ENCODE data around the gene PABPN1. TPM values are rescaled to one million over a fixed set of nuclear protein-coding genes. Genes with fewer than 3 reads are reported as not detected.

PABPN1 gene
- total and polyA plus RNA-seq, 2 of the 13 experiments (the other 11 are each of a cell fraction or from before 2014, with no cell fraction given), result 233 to 524 TPM

- TF ChIP-seq ZBTB40 (IDR thresholded peaks at IDR 0.05) (no peak), ZBTB40 (CRISPR knock-in tag; IDR thresholded peaks at IDR 0.05) (peak; percentile 40; the same call in 1 of the 2 replicates), SAP130 (CRISPR knock-in tag; IDR thresholded peaks at IDR 0.05; ENCODE audit: low read depth) (no peak), TBX3 (IDR thresholded peaks at IDR 0.05; ENCODE audit: borderline replicate concordance) (no peak), ZNF776 (CRISPR knock-in tag; IDR thresholded peaks at IDR 0.05) (peak; percentile 44), ZNF10 (CRISPR knock-in tag; IDR thresholded peaks at IDR 0.05; ENCODE audit: borderline replicate concordance, low read depth) (no peak), TFDP2 (CRISPR knock-in tag; IDR thresholded peaks at IDR 0.05) (no peak), ZNF546 (CRISPR knock-in tag; conservative IDR thresholded peaks at IDR 0.05) (peak; percentile 56; the same call in 1 of the 2 replicates), ARHGAP35 (CRISPR knock-in tag; IDR thresholded peaks at IDR 0.05; ENCODE audit: borderline replicate concordance) (no peak), WIZ (CRISPR knock-in tag; IDR thresholded peaks at IDR 0.05) (0 out of 2 replicates have a peak, but pooled peaks have one; percentile 47), ZNF576 (CRISPR knock-in tag; IDR thresholded peaks at IDR 0.05) (no peak), IRF9 (CRISPR knock-in tag; IDR thresholded peaks at IDR 0.05; ENCODE audit: borderline replicate concordance) (peak; percentile 29; the same call in 1 of the 2 replicates), RBM39 (IDR thresholded peaks at IDR 0.05; ENCODE audit: low read depth, low read length, poor library complexity, severe bottlenecking) (peak; percentile 25), MIER2 (CRISPR knock-in tag; IDR thresholded peaks at IDR 0.05) (no peak), DDIT3 (CRISPR knock-in tag; IDR thresholded peaks at IDR 0.05) (no peak)
These were observed 30.6 kb downstream of the PABPN1 start (continued) for GRCh38 chr14:23351681-23352505.
